K562 (cell line): Measurements from ENCODE around the gene KRT36. TPM values are rescaled to one million over a fixed set of nuclear protein-coding genes. Genes with fewer than 3 reads are reported as not detected.
A peak's percentile ranks its signal among the peaks of the same experiment; 100 is the strongest.

Experiments used
- ARNT ChIP-seq, 2 experiments: fragments of 450-650 bp; IDR thresholded peaks; 2 replicates each; pipeline ENCODE4 v1.6.1; 2016; ENCODE audit warnings: mild to moderate bottlenecking in 1 of 2
- GATAD2B ChIP-seq: fragments of 450-650 bp; IDR thresholded peaks from 2 replicates; pipeline ENCODE4 v1.6.1; 2017; ENCODE audit warnings: mild to moderate bottlenecking, borderline replicate concordance
- HSF4 ChIP-seq: fragments of 250-450 bp; sonication (Bioruptor Pico); IDR thresholded peaks from 2 replicates; pipeline ENCODE4 v2.1.2; 2022; ENCODE audit warnings: mild to moderate bottlenecking, moderate library complexity, borderline replicate concordance
- RBM22 ChIP-seq: fragments of 200-400 bp; formaldehyde crosslinking; IDR thresholded peaks from 2 replicates; pipeline ENCODE4 v1.6.1; 2018; ENCODE audit warnings: low read length, low read depth; ENCODE audit not compliant: poor library complexity, severe bottlenecking
- SIX5 ChIP-seq, 2 experiments: IDR thresholded peaks; 2 replicates each; pipeline ENCODE4 v1.6.1; 2011; ENCODE audit warnings: low read length in 2 of 2, borderline replicate concordance in 1 of 2, low read depth in 1 of 2, mild to moderate bottlenecking in 1 of 2, moderate library complexity in 1 of 2; ENCODE audit not compliant: insufficient read depth in 1 of 2
- THRAP3 ChIP-seq: fragments of 450-650 bp; IDR thresholded peaks from 2 replicates; pipeline ENCODE4 v1.6.1; 2016; ENCODE audit warnings: mild to moderate bottlenecking, inconsistent platforms, borderline replicate concordance
- XRCC5 ChIP-seq: fragments of 200-400 bp; formaldehyde crosslinking; IDR thresholded peaks from 2 replicates; pipeline ENCODE4 v1.6.1; 2017; ENCODE audit warnings: low read depth, mild to moderate bottlenecking, low read length
- ZC3H8 ChIP-seq: fragments of 450-650 bp; IDR thresholded peaks from 2 replicates; pipeline ENCODE4 v1.6.1; 2017
- polyA plus RNA-seq, 8 experiments: library from polyadenylated mRNA; depleted of rRNA in 4 of 8; stranded (reverse) in 5 of 8; unstranded in 3 of 8; fragments of >200 nt; fragmentation: Nextera tagmentation in 2 of 8; fragmentation: Illumina TruSeq in 1 of 8; extraction: Ambion mirVana in 2 of 8; extraction: Trizol in 1 of 8; gene quantifications; 2 replicates each; pipeline versions ENCODE4 v1.2.1 to v1.2.3, GENCODE V29; 2011 to 2014; ENCODE audit warnings: inconsistent platforms in 1 of 8, missing spikeins in 1 of 8
- total RNA-seq, 7 experiments: library from RNA; depleted of rRNA in 6 of 7; stranded (reverse); fragments of >200 nt in 6 of 7; fragmentation: Illumina TruSeq in 2 of 7; extraction: Trizol in 2 of 7; gene quantifications; 2 replicates each; pipeline versions ENCODE4 v1.2.1 to v1.2.3, GENCODE V29; 2011 to 2021; ENCODE audit warnings: low replicate concordance in 1 of 7
- TF ChIP-seq, protein P1 (sequence below): sonication (generic); formaldehyde crosslinking; IDR thresholded peaks from 2 replicates; pipeline ENCODE4 v1.8.0; 2022; ENCODE audit warnings: mild to moderate bottlenecking, low read depth, missing genetic modification reagents
- TF ChIP-seq, protein P2 (sequence below): fragments of 250-450 bp; sonication (Bioruptor Pico); IDR thresholded peaks from 2 replicates; pipeline ENCODE4 v1.5.0; 2021; ENCODE audit warnings: mild to moderate bottlenecking, borderline replicate concordance
- TF ChIP-seq, protein P3 (sequence below): fragments of 450-650 bp; IDR thresholded peaks from 2 replicates; pipeline ENCODE4 v1.6.1; 2018; ENCODE audit warnings: mild to moderate bottlenecking, low read depth; ENCODE audit not compliant: partially characterized antibody
- TF ChIP-seq, protein P4 (sequence below): fragments of 450-650 bp; IDR thresholded peaks from 2 replicates; pipeline ENCODE4 v1.6.1; 2017; ENCODE audit warnings: antibody characterized with exemption, mild to moderate bottlenecking
- TF ChIP-seq, protein P5 (sequence below): fragments of 250-450 bp; sonication (Bioruptor Pico); IDR thresholded peaks from 2 replicates; pipeline ENCODE4 v1.8.0; 2021; ENCODE audit warnings: moderate library complexity, mild to moderate bottlenecking, inconsistent platforms
- TF ChIP-seq, protein P6 (sequence below): fragments of 250-450 bp; sonication (Bioruptor Pico); IDR thresholded peaks from 2 replicates; pipeline ENCODE4 v1.8.0; 2022; ENCODE audit warnings: inconsistent platforms

Gene KRT36
- total and polyA plus RNA-seq, 9 of the 15 experiments (the other 6 are each of a cell fraction or from before 2014, with no cell fraction given), result 0.04 TPM; not detected in 8

DNA sequence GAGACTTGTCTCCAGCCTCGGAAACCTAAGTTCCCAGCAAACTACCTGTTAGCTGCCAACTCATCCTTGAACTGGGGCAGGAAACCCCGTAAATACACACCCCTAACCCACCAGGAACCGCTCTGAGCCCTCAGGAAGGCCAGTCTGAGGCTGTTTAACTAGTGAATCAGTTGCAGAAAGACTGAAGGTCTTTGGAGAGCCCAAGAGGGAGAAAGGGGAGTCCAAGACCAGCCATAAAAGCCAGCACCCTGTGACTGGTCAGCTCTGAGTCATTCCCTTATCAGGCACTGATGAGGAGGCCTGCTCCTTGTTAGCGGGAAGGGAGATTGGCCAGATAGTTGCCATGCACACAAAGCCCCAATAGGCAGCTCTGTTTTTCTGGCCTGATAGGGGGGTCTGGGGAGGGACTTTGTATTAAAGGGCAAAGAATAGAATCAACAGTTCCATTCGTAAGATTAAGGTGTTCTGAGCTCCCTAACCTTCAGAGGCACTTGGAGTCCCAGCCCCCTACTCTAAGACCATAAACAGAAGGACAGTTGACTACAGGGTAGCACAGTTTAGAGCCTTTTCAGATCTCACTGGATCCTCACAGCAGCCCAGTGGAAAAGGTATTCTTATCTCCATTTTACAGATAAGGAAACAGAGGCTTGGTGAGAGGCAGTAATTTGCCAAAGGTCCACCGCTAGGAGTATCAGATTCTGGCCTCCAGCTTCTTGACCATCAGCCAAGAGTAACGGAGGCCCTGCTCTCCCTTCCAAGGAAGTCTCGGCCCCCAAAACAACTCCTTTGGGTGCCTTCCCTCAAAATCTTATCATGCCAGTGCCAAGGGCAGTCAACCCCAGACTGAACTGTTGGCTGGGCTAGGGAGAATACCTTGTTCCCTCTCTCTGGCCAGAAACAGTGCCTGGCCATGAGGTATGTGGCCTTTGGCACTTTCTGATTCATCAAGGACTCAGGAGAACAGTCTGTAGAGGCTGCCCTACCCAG, 40.6 kb upstream of the KRT36 start (continued):
- TF ChIP-seq, protein P1, sequence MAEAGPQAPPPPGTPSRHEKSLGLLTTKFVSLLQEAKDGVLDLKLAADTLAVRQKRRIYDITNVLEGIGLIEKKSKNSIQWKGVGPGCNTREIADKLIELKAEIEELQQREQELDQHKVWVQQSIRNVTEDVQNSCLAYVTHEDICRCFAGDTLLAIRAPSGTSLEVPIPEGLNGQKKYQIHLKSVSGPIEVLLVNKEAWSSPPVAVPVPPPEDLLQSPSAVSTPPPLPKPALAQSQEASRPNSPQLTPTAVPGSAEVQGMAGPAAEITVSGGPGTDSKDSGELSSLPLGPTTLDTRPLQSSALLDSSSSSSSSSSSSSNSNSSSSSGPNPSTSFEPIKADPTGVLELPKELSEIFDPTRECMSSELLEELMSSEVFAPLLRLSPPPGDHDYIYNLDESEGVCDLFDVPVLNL (CRISPR knock-in tag), result no peak
- TF ChIP-seq, protein P2, sequence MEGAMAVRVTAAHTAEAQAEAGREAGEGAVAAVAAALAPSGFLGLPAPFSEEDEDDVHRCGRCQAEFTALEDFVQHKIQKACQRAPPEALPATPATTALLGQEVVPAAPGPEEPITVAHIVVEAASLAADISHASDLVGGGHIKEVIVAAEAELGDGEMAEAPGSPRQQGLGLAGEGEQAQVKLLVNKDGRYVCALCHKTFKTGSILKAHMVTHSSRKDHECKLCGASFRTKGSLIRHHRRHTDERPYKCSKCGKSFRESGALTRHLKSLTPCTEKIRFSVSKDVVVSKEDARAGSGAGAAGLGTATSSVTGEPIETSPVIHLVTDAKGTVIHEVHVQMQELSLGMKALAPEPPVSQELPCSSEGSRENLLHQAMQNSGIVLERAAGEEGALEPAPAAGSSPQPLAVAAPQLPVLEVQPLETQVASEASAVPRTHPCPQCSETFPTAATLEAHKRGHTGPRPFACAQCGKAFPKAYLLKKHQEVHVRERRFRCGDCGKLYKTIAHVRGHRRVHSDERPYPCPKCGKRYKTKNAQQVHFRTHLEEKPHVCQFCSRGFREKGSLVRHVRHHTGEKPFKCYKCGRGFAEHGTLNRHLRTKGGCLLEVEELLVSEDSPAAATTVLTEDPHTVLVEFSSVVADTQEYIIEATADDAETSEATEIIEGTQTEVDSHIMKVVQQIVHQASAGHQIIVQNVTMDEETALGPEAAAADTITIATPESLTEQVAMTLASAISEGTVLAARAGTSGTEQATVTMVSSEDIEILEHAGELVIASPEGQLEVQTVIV (CRISPR knock-in tag), result no peak
- no peak for TF ChIP-seq RBM22
- TF ChIP-seq, protein P3, sequence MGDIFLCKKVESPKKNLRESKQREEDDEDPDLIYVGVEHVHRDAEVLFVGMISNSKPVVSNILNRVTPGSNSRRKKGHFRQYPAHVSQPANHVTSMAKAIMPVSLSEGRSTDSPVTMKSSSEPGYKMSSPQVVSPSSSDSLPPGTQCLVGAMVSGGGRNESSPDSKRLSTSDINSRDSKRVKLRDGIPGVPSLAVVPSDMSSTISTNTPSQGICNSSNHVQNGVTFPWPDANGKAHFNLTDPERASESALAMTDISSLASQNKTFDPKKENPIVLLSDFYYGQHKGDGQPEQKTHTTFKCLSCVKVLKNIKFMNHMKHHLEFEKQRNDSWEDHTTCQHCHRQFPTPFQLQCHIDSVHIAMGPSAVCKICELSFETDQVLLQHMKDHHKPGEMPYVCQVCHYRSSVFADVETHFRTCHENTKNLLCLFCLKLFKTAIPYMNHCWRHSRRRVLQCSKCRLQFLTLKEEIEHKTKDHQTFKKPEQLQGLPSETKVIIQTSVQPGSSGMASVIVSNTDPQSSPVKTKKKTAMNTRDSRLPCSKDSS, result no peak
- TF ChIP-seq HSF4, result no peak
- TF ChIP-seq, protein P4, sequence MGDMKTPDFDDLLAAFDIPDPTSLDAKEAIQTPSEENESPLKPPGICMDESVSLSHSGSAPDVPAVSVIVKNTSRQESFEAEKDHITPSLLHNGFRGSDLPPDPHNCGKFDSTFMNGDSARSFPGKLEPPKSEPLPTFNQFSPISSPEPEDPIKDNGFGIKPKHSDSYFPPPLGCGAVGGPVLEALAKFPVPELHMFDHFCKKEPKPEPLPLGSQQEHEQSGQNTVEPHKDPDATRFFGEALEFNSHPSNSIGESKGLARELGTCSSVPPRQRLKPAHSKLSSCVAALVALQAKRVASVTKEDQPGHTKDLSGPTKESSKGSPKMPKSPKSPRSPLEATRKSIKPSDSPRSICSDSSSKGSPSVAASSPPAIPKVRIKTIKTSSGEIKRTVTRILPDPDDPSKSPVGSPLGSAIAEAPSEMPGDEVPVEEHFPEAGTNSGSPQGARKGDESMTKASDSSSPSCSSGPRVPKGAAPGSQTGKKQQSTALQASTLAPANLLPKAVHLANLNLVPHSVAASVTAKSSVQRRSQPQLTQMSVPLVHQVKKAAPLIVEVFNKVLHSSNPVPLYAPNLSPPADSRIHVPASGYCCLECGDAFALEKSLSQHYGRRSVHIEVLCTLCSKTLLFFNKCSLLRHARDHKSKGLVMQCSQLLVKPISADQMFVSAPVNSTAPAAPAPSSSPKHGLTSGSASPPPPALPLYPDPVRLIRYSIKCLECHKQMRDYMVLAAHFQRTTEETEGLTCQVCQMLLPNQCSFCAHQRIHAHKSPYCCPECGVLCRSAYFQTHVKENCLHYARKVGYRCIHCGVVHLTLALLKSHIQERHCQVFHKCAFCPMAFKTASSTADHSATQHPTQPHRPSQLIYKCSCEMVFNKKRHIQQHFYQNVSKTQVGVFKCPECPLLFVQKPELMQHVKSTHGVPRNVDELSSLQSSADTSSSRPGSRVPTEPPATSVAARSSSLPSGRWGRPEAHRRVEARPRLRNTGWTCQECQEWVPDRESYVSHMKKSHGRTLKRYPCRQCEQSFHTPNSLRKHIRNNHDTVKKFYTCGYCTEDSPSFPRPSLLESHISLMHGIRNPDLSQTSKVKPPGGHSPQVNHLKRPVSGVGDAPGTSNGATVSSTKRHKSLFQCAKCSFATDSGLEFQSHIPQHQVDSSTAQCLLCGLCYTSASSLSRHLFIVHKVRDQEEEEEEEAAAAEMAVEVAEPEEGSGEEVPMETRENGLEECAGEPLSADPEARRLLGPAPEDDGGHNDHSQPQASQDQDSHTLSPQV, result peak; percentile 31; the same call in 1 of the 2 replicates
- TF ChIP-seq ARNT (IDR thresholded peaks at IDR 0.05), result peak in 1 of 2 experiments; percentile 11; a peak in 1 of 4 replicates
- TF ChIP-seq ZC3H8, result no peak
- no peak for TF ChIP-seq THRAP3
- TF ChIP-seq, protein P5, sequence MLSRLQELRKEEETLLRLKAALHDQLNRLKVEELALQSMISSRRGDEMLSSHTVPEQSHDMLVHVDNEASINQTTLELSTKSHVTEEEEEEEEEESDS (CRISPR knock-in tag), result no peak
- no peak for TF ChIP-seq SIX5 (IDR thresholded peaks at IDR 0.05; ENCODE audit: borderline replicate concordance in 1 of 2, insufficient read depth in 1 of 2, low read depth in 1 of 2, low read length in 2 of 2)
- TF ChIP-seq XRCC5, result peak; percentile 61
- peak; percentile 89 for TF ChIP-seq GATAD2B
- TF ChIP-seq, protein P6, sequence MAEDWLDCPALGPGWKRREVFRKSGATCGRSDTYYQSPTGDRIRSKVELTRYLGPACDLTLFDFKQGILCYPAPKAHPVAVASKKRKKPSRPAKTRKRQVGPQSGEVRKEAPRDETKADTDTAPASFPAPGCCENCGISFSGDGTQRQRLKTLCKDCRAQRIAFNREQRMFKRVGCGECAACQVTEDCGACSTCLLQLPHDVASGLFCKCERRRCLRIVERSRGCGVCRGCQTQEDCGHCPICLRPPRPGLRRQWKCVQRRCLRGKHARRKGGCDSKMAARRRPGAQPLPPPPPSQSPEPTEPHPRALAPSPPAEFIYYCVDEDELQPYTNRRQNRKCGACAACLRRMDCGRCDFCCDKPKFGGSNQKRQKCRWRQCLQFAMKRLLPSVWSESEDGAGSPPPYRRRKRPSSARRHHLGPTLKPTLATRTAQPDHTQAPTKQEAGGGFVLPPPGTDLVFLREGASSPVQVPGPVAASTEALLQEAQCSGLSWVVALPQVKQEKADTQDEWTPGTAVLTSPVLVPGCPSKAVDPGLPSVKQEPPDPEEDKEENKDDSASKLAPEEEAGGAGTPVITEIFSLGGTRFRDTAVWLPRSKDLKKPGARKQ (CRISPR knock-in tag), result no peak
